AG20443 (cell line): ENCODE data around the gene PRIM2.
"Not testable (repeated sequence)": the region's sequence is repeated elsewhere in the genome, so short reads cannot be mapped to it uniquely, and the experiment has no call there.

Source experiments
- DNase-seq: peaks from one replicate; pipeline ENCODE4 v3.0.0; 2012; ENCODE audit warnings: low spot score, mixed read lengths

PRIM2 gene

DNA sequence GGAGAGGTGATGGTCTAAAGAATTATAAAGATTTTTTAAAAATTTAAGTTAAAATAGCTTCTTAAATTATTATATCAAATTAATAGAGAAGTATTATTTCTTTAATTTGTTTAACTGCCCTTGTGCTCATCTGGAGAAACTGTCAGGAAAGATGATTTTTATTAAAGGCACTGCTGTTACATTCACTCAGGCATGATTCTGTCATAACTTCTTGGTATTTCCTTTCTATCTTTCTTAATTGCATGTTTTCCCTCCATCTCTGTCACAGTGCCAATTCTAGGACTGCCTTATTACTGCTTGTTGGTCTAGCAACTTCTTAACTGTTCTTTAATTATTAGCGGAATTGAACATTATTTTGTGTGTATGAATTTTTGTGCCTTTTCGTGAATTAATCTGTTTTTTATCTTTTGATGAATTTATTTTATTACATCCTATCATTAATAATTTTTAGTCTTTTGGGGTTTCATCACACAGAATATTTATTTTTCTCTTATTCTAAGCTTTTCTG is 47.7 kb downstream of the PRIM2 start:
- not testable (repeated sequence) for DNase-seq

DNA sequence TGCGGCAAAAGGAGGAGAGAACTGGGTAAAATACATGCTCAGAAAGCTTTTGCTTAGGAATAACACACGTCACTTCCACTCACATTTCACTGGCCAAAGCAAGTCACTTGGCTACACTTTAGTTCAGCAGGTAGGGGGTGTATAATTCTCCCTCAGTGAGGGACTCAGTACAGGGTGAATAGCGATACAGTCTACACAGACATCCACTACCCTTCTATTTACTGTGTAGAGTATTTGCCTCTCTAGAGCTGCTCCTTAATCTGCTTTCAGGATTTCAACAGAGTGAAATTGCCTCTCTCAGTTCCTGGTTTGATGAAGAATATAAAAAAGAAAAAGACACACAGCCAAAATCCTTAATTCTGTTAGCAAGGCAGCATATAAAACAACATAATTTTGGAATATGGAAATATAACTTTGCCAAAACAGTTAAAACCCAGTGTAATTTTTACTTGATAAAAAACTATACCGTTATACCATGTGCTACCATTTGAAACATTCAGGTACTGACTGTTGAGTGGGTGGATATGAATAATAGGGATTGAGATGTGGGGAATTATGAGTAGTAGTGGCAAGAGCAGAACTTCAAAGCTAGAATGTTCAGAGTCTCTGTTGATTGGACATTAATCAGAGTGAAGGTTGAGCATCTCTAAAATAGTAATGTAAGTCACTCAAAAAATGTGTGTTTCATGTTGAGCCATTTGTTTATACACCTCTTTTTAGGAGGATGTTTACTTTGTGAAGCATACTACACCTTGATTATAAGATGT is 51.7 kb downstream of the PRIM2 start:
- not testable (repeated sequence) for DNase-seq

DNA sequence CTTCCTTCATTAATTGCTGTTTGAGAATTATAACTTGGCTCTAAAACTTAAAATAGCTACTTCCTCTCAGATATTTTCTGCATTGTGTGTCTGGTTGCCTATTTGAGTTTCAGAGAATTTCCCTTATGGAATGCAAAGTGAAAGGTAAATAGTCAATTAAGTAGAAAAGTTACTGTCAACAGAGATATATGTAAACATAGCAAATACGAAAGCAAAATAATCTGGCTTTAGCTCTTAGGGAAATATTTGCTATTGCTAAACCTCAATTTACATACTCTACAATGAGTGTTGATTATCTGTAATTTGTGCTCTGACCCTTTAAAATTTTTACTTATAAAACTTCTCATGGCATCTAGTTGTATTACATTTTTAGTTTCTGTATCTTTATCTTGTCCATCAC is 54.3 kb downstream of the PRIM2 start:
- not testable (repeated sequence) for DNase-seq

DNA sequence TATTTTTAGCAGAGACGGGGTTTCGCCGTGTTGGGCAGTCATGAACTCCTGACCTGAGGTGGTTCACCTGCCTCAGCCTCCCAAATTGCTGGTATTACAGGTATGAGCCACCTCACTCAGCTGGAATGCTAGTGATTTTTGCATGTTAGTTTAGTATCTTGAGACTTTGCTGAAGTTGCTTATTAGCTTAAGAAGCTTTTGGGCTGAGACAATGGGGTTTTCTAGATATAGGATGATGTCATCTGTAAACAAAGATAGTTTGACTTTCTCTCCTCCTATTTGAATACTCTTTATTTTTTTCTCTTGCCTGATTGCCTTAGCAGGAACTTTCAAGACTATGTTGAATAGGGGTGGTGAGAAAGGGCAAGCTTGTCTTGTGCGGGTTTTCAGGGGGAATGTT is 57.3 kb downstream of the PRIM2 start:
- not testable (repeated sequence) for DNase-seq

DNA sequence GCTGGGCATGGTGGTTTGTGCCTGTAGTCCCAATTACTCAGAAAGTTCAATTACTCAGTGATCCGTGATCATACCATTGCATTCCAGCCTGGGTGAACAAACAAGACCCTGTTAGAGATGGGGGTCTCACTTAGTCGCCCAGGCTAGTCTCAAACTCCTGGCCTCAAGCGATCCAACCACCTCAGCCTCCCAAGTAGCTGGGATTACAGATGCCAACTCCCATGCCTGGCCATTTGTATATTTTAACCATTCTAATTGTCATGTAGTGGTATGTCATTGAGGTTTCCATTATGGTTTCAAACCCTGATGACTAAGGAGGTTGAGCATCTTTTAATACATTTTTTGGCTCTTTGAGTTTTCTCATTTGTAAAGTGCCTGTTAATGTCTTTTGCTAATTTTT is 58.7 kb downstream of the PRIM2 start:
- DNase-seq = not testable (repeated sequence)

DNA sequence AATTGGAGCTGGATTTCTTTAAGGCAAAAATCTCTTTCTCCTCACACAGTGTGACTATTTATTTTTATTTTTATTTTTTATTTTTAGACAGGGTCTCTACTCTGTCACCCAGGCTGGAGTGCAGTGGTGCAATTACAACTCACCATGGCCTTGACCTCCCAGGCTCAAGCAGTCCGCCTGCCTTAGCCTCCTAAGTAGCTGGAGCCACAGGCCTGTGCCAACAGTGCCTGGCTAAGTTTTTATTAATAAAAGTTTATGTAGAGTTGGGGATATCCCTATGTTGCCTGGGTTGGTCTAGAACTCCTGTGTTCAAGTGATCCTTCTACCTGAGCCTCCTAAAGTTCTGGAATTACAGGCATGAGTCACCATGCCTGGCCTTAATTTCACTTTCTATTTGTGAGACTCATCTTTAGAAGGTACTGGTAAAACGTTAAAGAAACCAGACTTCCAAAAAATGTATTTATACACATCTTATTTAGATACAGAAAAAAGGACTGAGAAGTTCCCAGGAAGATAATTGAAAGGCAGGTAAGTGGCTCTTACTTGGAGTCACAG is 71.7 kb downstream of the PRIM2 start:
- DNase-seq = not testable (repeated sequence)

DNA sequence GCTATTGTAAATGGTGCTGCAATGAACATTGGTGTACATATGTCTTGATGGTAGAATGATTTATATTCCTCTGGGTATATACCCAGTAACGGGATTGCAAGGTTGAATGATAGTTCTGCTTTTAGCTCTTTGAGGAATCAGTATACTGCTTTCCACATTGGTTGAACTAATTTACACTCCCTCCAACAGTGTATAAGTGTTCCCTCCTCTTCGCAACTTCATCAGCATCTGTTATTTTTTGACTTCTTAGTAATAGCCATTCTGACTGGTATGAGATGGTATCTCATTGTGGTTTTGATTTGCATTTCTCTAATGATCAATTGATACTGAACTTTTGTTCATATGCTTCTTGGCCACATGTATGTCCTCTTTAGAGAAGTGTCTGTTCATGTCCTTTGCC is 73.4 kb downstream of the PRIM2 start:
- not testable (repeated sequence) for DNase-seq

DNA sequence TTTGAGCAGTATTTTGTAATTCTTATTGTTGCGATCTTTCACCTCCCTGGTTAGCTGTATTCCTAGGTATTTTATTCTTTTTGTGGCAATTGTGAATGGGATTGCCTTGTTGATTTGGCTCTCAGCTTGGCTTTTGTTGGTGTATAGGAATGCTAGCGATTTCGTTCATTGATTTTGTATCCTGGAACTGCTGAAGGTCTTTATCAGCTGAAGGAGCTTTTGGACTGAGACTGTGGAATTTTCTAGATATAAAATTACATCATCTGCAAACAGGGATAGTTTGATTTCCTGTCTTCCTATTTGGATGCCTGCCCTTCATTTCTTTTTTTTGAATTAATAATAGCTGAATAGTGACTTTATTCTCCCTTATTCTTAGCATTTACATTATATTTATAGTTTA is 74.6 kb downstream of the PRIM2 start:
- DNase-seq = not testable (repeated sequence)

DNA sequence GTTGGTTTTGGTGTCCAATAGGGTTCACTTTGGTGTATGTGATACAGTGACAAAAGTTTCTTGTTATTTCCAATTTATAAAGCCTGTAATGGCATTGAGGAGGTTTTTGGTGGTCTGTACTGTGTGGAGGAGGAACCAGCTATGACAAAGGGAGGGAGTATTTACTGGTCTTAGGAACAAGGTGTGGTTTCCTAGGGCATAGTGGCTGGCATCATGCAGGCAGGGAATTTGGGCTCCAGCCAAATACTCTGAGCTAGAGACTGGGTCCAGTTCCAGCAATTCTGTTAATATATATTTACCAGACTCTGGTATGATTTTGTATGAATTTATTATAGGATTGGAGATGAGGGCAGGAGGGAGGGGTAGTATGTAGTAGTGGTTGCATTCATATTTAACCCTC is 101.9 kb downstream of the PRIM2 start:
- DNase-seq = not testable (repeated sequence)

DNA sequence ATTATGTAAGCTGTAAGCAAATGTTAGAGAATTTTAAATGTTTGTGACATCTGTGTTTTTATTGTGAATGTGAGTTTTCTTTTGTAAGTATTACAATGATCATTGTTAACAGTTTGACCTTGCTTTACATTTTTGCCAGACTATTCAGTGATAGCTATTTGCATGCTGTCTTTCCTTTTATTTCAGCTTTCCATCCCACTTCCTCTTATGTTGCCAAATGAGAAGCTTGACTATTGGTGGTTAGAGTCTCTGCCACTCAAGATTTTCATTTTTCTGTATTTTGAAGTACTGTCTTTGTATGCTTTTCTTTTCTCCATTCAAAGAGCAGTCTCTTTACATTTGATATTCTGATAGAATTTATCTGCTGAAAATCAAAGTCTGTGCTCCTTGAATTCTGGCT is 104.1 kb downstream of the PRIM2 start:
- no peak for DNase-seq

DNA sequence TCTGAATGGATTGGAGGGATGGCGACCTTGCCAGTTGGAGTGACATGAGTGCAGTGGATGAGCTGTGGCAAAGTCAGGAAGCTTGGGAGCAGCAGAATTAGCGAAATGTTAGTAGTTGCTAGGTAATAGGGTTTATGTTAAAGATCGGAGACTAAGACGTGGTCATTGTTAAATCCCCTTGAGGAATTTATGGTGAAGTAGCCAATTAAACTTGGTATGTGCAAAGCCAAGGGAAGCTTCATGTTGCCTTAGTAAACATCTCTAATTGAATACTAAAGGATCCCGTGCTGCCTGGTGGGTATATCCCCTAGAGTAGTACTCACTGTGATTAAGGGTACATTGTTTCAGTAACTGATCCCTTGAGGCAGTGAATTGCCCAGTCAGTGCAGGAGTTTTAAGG is 106.0 kb downstream of the PRIM2 start:
- DNase-seq = no peak

DNA sequence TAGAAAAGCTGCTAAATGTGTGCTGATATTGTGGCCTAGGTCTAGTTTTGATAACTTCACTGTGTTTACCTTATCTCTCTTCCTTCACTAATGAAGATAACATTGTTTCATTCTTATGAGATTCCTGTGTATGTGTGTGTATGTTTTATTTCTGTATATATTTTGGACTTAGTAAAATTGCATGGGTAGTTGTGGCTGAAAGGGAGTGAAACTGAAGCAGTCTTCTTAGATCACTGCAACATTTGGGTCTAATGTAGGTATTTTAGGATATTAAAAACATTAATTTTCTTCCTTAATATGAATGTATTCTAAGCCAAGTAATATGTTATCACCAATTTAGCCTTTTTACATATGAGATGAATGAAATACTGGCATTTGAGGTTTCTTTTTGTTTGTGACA is 114.3 kb downstream of the PRIM2 start:
- not testable (repeated sequence) for DNase-seq

DNA sequence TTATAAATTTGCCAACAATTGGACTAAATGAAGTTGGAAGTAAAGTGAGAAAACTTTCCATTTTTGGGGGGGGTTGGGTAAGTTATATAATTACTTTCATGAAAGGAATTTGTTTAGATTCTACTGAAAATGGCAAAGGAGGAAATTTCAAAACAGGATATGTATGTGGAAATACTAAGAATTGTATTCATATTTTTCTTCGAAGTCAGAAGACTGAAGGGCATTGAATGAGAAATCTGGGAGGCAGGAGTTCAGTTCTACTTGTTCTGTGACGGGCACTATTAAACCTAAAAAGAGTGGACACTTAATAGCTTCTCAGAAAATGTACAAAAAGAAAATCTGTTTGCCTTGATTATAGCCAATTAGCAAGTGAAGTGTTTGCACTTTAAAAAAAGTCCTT is 114.7 kb downstream of the PRIM2 start:
- peak; percentile 27 for DNase-seq

DNA sequence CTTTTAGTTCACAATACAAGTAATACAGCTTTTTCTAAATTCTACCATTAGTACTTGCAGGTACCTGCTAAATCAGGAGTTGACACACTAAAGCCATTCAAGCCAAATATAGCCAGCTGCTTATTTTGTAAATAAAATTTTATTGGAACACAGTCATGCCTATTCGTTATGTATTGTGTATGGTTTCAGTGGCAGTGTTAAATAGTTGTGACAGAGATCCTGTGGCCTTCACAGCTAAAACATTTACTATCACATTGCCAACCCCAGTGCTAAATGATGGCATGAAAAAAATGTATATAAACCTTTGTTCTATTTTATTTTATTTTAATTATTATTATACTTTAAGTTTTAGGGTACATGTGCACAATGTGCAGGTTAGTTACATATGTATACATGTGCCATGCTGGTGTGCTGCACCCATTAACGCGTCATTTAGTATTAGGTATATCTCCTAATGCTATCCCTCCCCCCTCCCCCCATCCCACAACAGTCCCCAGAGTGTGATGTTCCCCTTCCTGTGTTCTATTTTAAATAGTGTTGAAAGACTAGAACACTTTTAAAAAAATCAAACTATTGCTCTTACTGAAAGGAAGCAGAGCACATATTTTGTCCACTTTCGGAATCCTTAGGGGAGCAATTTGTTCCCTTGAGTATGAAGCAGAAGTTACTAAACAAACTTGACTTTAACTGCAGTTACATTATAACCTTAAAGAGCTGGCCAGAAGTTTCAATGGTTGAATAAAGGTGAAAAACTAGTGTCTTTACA is 115.7 kb downstream of the PRIM2 start:
- no peak for DNase-seq

DNA sequence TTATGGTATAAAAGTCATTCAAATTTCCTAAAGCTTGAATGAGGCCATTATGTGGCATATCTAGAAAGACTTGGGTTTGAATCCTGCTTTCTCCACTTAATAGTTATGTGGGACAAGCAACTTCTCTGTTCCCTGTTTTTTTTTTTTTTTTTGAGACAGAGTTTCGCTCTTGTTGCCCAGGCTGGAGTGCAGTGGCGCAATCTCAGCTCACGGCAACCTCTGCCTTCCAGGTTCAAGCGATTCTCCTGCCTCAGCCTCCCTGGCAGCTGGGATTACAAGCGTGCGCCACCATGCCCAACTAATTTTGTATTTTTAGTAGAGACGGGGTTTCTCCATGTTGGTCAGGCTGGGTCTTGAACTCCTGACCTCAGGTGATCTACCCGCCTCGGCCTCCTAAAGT is 116.4 kb downstream of the PRIM2 start:
- not testable (repeated sequence) for DNase-seq

DNA sequence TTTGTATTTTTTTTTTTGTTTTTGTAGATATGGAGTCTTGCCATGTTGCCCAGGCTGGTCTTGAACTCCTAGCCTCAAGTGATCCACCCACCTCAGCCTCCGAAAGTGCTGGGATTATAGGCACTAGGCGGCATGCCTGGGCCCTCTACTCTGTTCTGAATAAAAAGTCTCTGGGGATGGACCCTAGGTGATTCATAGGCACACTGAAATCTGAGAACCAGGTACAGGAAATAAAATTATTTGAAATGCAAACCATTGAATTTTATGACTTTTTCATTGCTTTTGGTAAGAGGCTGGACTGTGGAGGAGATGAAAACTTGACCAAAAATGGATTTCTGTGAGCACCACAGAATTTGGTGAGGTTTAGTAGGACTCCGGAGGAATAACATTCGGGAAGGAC is 117.5 kb downstream of the PRIM2 start:
- no peak for DNase-seq

DNA sequence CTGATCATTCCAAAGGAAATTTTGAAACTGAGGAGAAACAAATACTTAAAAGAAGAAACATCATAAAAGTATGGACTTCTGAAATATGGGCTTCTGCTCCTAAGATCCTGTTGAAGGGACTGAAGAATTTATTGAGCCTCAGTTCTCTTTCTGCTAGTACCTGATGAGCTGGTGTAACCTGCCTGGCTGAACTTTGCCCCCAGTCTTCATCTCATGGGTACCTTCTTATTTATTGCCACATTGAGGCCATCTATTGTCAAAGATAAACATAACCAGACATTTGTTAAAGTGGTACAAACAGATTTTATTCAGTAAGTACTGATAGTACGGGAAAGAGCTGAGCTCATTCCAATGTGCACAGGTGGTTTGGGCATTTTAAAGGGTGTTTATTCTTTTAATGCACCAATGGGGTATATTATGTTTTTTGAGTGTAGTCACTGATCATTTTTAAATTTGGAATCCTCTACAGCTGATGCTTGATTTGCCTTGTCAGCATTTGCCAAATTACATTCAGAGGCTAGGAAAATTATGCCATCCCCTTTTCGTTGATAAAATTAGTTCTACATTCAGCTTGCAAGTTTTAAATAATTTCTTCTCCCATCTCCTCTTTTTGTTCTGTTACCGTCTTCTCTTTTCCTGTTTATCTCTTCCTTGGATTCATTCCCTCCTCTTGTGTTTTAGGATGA is 118.2 kb downstream of the PRIM2 start:
- DNase-seq = no peak

DNA sequence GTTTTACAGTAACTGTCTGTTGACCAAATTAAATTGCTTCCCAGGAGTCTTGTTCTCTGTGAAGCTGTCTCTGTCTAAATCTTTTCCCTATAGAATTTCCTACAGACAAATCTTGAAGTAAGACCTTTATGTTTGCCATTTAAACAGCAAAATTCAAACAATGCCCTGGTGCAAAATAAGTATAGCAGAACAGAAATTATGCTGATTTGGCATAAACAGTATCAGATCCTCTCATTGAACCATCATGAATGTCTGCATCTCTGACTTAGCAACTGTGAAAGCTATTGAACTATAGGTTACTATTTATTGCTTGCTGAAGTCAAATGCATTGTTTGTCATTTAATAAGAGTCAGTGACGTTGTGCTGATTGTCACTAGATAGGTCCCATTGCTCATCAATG is 123.3 kb downstream of the PRIM2 start:
- not testable (repeated sequence) for DNase-seq

DNA sequence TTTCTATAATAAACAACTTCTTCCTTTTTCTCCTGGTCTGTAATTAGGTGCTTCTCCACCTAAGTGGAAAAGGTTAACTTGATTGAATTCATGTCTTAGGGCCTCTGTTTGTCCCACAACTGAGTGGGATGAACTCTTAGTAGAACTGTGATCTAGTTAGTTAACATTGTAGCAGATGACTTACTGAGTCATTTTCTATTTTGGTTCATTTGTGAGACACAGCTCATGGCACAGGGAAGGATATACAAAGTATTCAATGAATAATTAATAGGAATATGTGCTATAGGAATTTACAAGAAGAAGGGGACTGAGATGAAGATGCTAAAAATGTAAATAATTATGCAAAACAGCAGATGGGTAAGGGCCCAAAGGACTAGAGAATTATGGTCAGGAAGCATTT is 124.7 kb downstream of the PRIM2 start:
- DNase-seq = not testable (repeated sequence)

DNA sequence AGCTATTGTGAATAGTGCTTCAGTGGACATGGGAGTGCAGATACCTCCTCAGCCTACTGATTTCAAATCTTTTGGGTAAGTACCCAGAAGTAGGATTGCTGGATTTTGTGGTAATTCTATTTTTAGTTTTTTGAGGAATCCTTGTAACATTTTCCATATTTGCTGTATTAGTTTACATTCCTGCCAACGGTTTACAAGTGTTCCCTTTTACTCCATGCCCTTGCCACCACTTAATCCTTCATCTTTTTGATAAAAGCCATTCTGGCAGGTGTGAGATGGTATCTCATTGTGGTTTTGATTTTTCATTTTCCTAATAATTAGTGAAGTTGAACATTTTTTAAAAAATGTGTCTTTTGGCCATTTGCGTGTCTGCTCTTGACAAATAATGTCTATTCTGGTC is 125.8 kb downstream of the PRIM2 start:
- DNase-seq = not testable (repeated sequence)

DNA sequence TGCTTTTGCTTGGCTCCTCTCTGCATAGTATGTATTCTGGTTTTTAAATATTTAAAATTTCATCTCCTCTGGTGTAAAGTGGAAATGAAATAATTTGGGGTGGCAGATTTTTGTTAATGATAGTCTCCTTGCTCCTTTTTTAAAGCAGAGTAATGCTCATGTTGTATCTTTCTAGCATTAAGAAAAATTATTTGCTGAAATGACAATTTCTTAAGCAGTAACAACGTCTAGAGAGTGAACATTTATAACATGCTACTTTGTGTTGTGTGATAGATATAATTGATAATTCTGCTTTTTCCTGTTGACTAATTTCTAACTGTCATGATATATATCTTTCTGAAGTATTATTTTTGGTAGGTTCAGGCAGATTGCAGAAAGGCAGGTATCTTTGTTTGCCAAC is 127.4 kb downstream of the PRIM2 start:
- not testable (repeated sequence) for DNase-seq

DNA sequence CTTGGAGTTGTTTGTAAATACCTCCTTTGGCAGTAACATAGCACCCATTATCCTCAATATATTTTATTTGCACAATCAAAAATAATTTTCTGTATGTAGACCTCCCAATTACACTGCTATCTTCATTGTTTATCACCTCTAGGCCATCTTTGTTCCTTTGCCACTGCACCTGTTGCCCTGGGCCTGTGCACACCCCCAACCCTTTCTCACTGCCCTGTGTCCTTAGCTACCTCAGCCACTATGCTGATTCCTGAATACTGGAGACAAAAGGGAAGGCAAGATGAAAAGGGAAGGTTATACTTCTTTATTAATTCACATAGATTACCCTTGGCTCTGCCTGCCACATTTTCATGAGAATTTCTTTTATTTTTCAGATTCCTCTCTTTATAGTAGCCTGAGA is 127.9 kb downstream of the PRIM2 start:
- not testable (repeated sequence) for DNase-seq
